ENCODE measurements around the gene RADIL. TPM values are rescaled to one million over a fixed set of nuclear protein-coding genes. Genes with fewer than 3 reads are reported as not detected.
A peak's percentile ranks its signal among the peaks of the same experiment; 100 is the strongest.
"Not testable (repeated sequence)": the region's sequence is repeated elsewhere in the genome, so short reads cannot be mapped to it uniquely, and the experiment has no call there.

The RADIL gene
- total RNA-seq, 2 experiments from 2014 or later: 0.17 to 0.28 TPM

DNA sequence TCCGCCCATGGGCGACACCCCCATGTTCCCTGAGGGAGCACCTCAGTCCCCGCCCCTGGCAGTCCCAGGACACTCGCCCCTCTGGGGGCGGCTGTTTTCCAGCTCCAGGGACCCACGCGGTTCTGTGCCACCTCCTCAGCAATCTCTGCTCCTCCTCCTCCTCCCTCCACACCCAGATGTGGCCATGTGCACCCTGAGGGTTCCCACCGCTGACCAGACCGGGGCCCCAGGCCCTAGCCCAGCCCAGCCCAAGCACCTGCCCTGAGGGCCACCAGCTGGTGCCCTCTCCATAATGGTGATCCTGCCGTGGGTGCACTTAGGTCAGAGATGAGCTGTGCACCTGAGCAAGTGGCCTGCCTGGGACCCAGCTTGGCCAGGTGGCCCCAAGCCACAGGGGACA, 83.0 kb downstream of the RADIL start:
- H3K4me3 Mint-ChIP-seq: no peak overlapping the region
- POLR2A ChIA-PET: no interaction called here
- ATAC-seq (ENCODE audit: low read depth) (no peak), DNase-seq (no peak)
- no peaks in the 10 kb centered on the region for H3K9me3 Mint-ChIP-seq
- H3K27me3 Mint-ChIP-seq: no peaks in the 10 kb centered on the region
- H3K4me1 Mint-ChIP-seq: no peaks in the 10 kb centered on the region
- H3K27ac Mint-ChIP-seq: no peak overlapping the region
- H3K36me3 Mint-ChIP-seq: no peaks in the 10 kb centered on the region

DNA sequence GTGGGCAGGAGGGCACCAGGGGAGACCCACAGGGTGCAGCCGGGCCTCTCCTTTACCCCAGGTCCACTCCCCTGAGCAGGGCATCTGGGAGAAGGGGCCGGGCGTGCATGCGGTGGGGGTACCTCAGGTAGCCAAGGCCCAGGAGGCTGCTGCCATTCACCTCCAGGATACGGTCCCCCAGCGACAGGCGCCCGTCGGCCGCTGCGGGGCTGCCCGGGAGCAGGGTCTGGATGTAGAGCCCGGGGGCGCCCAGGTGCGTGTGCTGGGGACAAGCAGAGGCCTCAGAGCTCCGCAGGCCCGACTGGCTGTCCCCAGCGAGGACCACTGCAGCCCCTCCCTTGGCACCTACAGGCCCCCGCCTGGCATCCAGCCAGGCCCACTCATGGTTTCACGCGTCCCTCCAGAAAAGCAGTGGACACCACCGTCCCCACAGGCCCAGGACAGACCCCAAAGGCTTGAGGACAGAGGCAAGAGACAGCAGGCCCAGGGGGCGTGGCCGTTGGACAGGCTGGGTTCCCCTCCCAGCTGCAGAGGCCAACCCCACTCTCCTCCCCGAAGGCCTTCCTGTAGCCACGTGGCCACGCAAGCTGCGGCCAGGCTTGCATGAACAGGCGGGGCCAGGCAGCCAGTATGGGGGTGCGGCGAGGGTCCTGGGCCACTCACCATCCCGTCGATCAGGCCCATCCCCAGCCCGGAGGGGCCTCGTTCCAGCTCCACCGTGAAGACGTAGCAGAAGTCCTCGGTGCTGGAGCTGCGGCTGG, 83.8 kb downstream of the RADIL start:
- DNase-seq (no peak), ATAC-seq (ENCODE audit: low read depth) (no peak)
- POLR2A ChIA-PET: no interaction called here
- no peak overlapping the region for H3K4me3 Mint-ChIP-seq
- H3K36me3 Mint-ChIP-seq: no peaks in the 10 kb centered on the region
- no peaks in the 10 kb centered on the region for H3K27me3 Mint-ChIP-seq
- H3K27ac Mint-ChIP-seq: no peak overlapping the region
- no peaks in the 10 kb centered on the region for H3K9me3 Mint-ChIP-seq
- no peaks in the 10 kb centered on the region for H3K4me1 Mint-ChIP-seq

DNA sequence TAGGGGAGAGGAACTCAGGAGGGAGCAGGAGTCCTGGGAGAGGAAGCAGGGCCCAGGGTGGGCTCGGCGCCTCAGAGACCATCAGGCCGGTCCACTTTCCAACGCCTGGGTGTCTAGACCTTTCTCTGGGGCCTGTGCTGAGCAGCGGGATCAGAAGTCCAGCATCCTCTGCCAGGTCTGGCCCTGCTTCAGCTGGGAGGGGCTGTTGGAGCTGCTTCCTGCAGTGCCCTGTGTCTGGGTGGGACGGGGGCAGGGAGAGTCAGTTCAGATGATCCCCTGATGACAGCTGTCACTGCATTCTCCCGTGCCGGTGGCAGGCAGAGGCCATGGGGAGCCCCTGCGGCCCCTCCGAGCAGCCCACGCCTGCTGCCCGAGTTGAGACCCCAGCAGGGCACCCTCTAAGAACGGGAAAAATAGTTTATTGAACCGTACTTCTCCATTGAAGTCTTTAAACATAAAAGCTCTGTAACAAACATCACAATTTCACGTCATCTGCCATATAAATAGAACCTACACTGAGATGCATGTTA, 84.7 kb downstream of the RADIL start:
- Mint-ChIP-seq H3K36me3 (peaks cover 5% of the 10 kb centered on the region), H3K27ac (no peak overlapping the region), H3K4me3 (no peak overlapping the region), H3K27me3 (no peaks in the 10 kb centered on the region), H3K4me1 (peaks cover 8% of the 10 kb centered on the region), H3K9me3 (no peaks in the 10 kb centered on the region)
- DNase-seq (no peak), ATAC-seq (ENCODE audit: low read depth) (no peak)
- POLR2A ChIA-PET: no interaction called here

DNA sequence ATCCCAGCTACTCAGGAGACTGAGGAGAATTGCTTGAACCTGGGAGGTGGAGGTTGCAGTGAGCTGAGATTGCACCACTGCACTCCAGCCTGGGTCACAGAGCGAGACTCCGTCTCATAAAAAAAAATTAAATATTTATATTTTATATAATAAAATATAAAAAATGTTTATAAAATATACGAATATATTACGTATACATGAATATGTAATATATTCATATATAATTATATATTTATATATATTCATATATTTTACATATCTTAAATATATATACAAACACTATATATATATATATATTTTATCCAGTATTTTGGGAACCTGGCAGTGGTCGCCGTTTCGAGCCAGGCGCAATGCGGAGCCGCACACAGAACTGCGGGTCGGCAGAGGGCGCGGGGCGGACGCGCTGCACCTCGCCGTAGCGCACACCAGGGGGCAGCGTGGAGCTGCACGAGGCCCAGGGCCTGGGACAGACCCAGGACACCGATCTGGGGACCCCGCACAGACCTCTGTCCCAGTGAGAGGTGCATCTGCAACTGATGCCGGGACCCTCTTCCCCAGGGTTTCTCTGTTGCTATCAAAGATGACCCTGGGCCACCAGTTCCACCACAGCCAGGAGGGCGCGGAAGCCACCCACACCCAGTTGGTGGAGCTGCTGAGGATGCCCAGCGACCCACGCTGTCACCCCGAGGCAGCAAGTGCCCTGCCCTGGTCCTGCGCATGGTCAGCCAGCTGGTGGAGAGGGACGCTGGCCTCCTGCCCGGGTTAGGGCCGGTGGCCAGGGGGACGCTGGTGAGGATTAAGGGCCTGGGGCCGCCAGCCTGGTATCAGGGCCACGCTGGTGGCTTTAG, 85.4 kb downstream of the RADIL start:
- Mint-ChIP-seq H3K9me3 (no peaks in the 10 kb centered on the region), H3K27me3 (no peaks in the 10 kb centered on the region), H3K36me3 (peaks cover 5% of the 10 kb centered on the region), H3K4me1 (peaks cover 10% of the 10 kb centered on the region), H3K4me3 (no peak overlapping the region), H3K27ac (no peak overlapping the region)
- DNase-seq (peak; percentile 82), ATAC-seq (ENCODE audit: low read depth) (peak; percentile 76)
- POLR2A ChIA-PET: no interaction called here

DNA sequence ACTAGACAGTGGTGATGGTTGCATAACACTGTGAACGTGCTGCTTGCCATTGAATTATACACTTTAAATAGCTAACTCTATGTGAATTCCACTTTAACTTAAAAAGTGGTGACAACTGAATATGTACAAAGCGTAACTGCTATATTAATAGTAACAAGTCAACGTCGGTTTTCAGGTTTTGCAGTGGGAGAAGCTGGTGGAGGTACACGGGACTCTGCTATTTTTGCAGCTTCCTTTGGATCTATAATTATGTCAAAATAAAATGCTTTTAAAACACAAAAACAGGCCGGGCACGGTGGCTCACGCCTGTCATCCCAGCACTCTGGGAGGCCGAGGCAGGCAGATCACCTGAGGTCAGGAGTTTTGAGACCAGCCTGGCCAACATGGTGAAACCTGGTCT, 87.1 kb downstream of the RADIL start:
- DNase-seq (no peak), ATAC-seq (ENCODE audit: low read depth) (no peak)
- no peaks in the 10 kb centered on the region for H3K27me3 Mint-ChIP-seq
- H3K4me1 Mint-ChIP-seq: peaks cover 11% of the 10 kb centered on the region
- POLR2A ChIA-PET: no interaction called here
- H3K27ac Mint-ChIP-seq: no peak overlapping the region
- no peaks in the 10 kb centered on the region for H3K9me3 Mint-ChIP-seq
- H3K4me3 Mint-ChIP-seq: no peak overlapping the region
- peaks cover 7% of the 10 kb centered on the region for H3K36me3 Mint-ChIP-seq

DNA sequence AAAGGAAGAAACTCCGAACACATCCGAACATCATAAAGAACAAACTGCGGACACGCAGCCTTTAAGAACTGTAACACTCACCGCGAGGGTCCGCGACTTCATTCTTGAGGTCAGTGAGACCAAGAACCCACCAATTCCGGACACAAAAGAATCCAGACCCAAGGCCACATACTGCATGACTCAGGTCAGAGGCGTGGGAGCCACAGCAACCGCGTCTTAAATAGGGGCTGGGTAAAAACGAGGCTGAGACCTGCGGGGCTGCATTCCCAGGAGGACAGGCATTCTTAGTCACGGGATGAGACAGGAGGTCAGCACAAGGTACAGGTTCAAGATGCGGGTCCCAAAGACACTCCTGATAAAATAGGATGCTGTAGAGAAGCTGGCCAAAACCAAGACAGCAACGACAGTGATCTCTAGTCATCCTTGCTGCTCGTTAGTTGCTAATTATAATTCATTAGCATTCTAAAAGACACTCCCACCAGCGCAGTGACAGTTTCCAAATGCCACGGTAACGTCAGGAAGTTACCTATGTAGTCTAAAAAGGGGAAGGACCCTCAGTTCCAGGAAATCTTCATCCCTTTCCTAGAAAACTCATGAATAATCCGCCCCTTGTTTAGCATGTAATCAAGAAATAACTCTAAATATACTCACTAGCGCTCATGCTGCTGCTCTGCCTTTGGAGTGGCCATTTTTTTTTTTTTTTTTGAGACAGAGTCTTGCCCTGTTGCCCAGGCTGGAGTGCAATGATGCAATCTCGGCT, 88.7 kb downstream of the RADIL start:
- Mint-ChIP-seq H3K27ac (peak overlapping the region; percentile 17), H3K27me3 (no peaks in the 10 kb centered on the region), H3K9me3 (no peaks in the 10 kb centered on the region), H3K36me3 (peaks cover 9% of the 10 kb centered on the region), H3K4me1 (peaks cover 11% of the 10 kb centered on the region), H3K4me3 (no peak overlapping the region)
- POLR2A ChIA-PET: interaction anchor here (8.5 kb wide), 1 partner anchor 19 kb away, joined by 43 read pairs; the partner anchor contains the start of gene AP5Z1
- DNase-seq (no peak), ATAC-seq (ENCODE audit: low read depth) (no peak)

DNA sequence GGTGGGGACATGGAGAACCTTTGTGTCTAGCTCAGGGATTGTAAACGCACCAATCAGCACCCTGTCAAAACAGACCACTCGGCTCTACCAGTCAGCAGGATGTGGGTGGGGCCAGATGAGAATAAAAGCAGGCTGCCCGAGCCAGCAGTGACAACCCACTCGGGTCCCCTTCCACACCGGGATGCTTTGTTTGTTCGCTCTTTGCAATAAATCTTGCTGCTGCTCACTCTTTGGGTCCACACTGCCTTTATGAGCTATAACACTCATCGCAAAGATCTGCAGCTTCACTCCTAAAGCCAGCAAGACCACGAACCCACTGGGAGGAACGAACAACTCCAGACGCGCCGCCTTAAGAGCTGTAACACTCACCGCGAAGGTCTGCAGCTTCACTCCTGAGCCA, 89.3 kb downstream of the RADIL start:
- H3K27ac Mint-ChIP-seq; ATAC-seq (ENCODE audit: low read depth); DNase-seq; H3K9me3 Mint-ChIP-seq; H3K27me3 Mint-ChIP-seq: not testable (repeated sequence)
- H3K4me3 Mint-ChIP-seq: peak overlapping the region; percentile 1
- POLR2A ChIA-PET: interaction anchor here (8.5 kb wide), 1 partner anchor 19 kb away, joined by 43 read pairs; the partner anchor contains the start of gene AP5Z1
- H3K36me3 Mint-ChIP-seq: peaks cover 10% of the 10 kb centered on the region
- peaks cover 11% of the 10 kb centered on the region for H3K4me1 Mint-ChIP-seq

DNA sequence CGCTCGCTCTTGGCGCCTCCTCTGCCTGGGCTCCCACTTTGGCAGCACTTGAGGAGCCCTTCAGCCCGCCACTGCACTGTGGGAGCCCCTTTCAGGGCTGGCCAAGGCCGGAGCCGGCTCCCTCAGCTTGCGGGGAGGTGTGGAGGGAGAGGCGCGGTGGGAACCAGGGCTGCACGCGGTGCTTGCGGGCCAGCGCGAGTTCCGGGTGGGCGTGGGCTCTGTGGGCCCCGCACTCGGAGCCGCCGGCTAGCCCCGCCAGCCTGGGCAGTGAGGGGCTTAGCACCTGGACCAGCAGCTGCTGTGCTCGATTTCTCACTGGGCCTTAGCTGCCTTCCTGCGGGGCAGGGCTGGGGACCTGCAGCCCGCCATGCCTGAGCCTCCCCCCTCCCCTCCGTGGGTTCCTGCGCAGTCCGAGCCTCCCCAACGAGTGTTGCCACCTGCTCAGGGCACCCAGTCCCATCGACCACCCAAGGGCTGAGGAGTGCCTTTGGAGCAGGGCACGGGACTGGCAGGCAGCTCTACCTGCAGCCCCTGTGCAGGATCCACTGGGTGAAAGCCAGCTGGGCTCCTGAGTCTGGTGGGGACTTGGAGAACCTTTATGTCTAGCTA, 90.0 kb downstream of the RADIL start:
- POLR2A ChIA-PET: interaction anchor here (0.6 to 8.5 kb wide), 2 partner anchors 18 to 24 kb away, joined by 3 to 43 read pairs; partner anchors contain the start of gene AP5Z1
- not testable (repeated sequence) for ATAC-seq (ENCODE audit: low read depth); H3K4me3 Mint-ChIP-seq; H3K27me3 Mint-ChIP-seq; DNase-seq; H3K9me3 Mint-ChIP-seq
- Mint-ChIP-seq H3K4me1 (peaks cover 11% of the 10 kb centered on the region), H3K36me3 (peaks cover 14% of the 10 kb centered on the region), H3K27ac (peak overlapping the region; percentile 25)

DNA sequence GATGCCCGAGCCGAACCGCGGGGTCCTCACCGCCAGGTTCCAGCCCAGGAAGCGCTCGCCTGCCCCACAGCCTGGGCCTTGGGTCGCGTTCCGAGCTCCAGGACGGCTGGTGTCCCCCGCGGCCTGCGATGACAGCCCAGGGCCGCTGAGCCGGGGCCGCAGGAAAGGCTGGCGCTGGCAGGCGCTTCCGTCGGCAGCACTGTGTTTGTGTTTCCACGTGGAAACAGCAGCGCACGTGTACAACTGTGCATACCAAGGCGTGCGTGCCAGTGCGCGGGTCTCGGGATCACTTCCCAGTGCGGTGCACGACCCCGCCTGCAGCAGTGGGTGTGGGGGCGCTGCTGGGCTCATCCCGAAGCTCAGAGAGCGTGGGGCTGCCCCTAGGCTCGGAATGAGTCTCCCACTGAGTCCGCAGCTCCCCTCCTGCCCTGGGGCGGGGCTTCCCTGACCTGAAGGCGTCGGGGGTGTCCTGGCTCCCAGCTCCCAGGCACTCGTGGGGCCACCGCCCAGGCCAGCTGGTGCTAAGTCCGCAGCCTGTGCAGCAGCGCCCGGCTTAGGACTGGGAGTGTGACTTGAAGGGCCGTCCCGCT, 90.9 kb downstream of the RADIL start:
- Mint-ChIP-seq H3K36me3 (peaks cover 14% of the 10 kb centered on the region), H3K9me3 (no peaks in the 10 kb centered on the region), H3K4me3 (no peak overlapping the region), H3K27me3 (no peaks in the 10 kb centered on the region), H3K27ac (no peak overlapping the region), H3K4me1 (peaks cover 11% of the 10 kb centered on the region)
- DNase-seq (no peak), ATAC-seq (ENCODE audit: low read depth) (peak; percentile 38)
- POLR2A ChIA-PET: interaction anchor here (0.6 to 8.5 kb wide), 2 partner anchors 17 to 23 kb away, joined by 3 to 43 read pairs; partner anchors contain the start of gene AP5Z1

DNA sequence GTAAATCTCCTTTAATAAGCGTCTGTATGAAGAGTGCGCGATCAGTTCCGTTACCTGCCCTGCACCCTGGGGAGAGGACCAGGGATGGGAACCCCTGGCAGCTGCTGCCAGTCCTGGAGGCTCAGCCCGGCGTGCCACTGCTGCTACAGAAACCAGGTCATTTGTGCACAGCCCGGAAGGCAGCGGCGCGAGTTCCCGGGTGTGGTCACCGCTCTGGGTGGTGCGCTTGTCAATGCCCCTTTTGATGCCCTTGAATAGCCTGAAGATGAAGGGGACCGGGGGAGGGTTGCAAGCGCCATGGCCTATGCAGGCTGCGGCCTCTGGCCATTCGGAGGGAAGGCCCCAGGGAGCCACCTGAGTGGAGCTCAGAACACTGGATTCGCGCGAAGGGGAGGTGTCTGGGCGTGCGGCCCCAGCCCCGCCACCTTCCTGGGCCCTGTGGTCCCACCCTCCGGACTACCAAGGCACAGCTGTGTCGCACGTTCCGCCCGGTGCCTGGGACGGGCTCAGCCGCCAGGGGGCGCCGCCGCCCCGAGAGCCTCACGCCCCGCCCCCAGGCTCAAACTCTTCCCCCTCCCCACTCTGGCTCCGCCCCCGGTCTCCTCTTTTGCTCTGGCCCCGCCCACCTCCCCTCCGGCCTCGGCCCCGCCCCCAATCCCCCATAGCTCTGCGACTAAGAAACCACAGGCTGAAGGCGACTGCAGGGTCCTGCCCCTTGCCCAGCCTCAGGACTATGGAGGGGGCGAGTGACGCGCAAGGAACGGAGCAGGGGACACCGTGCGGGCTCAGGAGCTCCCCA, 91.6 kb downstream of the RADIL start:
- H3K9me3 Mint-ChIP-seq: no peaks in the 10 kb centered on the region
- H3K27me3 Mint-ChIP-seq: no peaks in the 10 kb centered on the region
- H3K36me3 Mint-ChIP-seq: peaks cover 14% of the 10 kb centered on the region
- H3K27ac Mint-ChIP-seq: no peak overlapping the region
- POLR2A ChIA-PET: interaction anchor here (8.5 kb wide), 1 partner anchor 16 kb away, joined by 43 read pairs; the partner anchor contains the start of gene AP5Z1
- ATAC-seq (ENCODE audit: low read depth) (peak; percentile 75), DNase-seq (peak; percentile 88)
- H3K4me3 Mint-ChIP-seq: no peak overlapping the region
- peaks cover 11% of the 10 kb centered on the region for H3K4me1 Mint-ChIP-seq

DNA sequence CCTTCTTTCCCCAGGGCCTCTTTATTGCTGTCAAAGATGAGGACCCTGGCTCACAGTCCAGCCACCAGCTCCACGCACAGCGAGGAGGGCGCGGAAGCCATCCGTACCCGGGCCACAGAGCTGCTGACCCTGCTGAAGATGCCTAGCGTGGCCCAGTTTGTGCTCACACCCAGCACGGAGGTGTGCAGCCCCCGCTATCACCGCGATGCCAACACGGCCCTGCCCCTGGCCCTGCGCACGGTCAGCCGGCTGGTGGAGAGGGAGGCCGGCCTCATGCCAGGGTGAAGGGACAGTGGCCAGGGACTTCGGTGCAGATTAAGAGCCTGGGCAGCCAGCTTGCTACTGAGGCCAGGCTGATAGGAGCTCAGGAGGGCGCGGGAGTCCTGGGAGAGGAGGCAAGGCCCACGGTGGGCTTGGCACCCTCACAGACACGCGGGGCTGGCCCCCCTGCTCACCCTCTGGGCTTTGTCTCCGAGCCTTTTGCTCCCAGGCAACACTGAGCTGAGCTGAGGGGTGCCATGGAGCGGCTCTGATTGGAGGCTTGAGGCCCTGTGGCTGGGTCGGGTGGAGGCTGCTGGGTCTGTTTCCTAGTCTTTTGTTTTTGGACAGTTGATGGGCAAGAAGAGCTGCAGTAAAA, 92.3 kb downstream of the RADIL start:
- DNase-seq (peak; percentile 20), ATAC-seq (ENCODE audit: low read depth) (no peak)
- Mint-ChIP-seq H3K27ac (no peak overlapping the region), H3K4me1 (peaks cover 11% of the 10 kb centered on the region), H3K27me3 (no peaks in the 10 kb centered on the region), H3K36me3 (peaks cover 14% of the 10 kb centered on the region), H3K4me3 (no peak overlapping the region), H3K9me3 (no peaks in the 10 kb centered on the region)
- POLR2A ChIA-PET: interaction anchor here (8.5 kb wide), 1 partner anchor 16 kb away, joined by 43 read pairs; the partner anchor contains the start of gene AP5Z1
